ENCODE data around the gene CUEDC1.

Gene CUEDC1

GRCh38 chr17:57902117-57902799 is 53.0 kb downstream of the CUEDC1 start:
- DNase-seq (ENCODE audit: low read depth in 3 of 3, low spot score in 1 of 3) = no peak

GRCh38 chr17:57900991-57901743 is 54.0 kb downstream of the CUEDC1 start:
- DNase-seq (ENCODE audit: low read depth in 3 of 3, low spot score in 1 of 3) = no peak

- no peak for DNase-seq (ENCODE audit: low read depth in 3 of 3, low spot score in 1 of 3)
Measured at GRCh38 chr17:57899822-57900221, 55.4 kb downstream of the CUEDC1 start.

- no peak for DNase-seq (ENCODE audit: low read depth in 3 of 3, low spot score in 1 of 3)
Measured at GRCh38 chr17:57899391-57899790, 55.8 kb downstream of the CUEDC1 start.

GRCh38 chr17:57898487-57899311 is 56.5 kb downstream of the CUEDC1 start:
- DNase-seq (ENCODE audit: low read depth in 3 of 3, low spot score in 1 of 3) = no peak

GRCh38 chr17:57895382-57896060 is 59.7 kb downstream of the CUEDC1 start:
- no peak for DNase-seq (ENCODE audit: low read depth in 3 of 3, low spot score in 1 of 3)

GRCh38 chr17:57894848-57895247 is 60.4 kb downstream of the CUEDC1 start:
- no peak for DNase-seq (ENCODE audit: low read depth in 3 of 3, low spot score in 1 of 3)

GRCh38 chr17:57892820-57893595 is 62.2 kb downstream of the CUEDC1 start:
- no peak for DNase-seq (ENCODE audit: low read depth in 3 of 3, low spot score in 1 of 3)

- peak; percentile 43 to 77 (median 63) for DNase-seq (ENCODE audit: low read depth in 3 of 3, low spot score in 1 of 3)
Measured at GRCh38 chr17:57892146-57892819, 62.9 kb downstream of the CUEDC1 start.

- no peak for DNase-seq (ENCODE audit: low read depth in 3 of 3, low spot score in 1 of 3)
Measured at GRCh38 chr17:57890857-57891232, 64.4 kb downstream of the CUEDC1 start.

GRCh38 chr17:57889892-57890856 is 65.0 kb downstream of the CUEDC1 start:
- no peak for DNase-seq (ENCODE audit: low read depth in 3 of 3, low spot score in 1 of 3)

GRCh38 chr17:57889252-57889651 is 66.0 kb downstream of the CUEDC1 start:
- no peak for DNase-seq (ENCODE audit: low read depth in 3 of 3, low spot score in 1 of 3)

GRCh38 chr17:57888311-57889216 is 66.6 kb downstream of the CUEDC1 start:
- DNase-seq (ENCODE audit: low read depth in 3 of 3, low spot score in 1 of 3) = no peak

- DNase-seq (ENCODE audit: low read depth in 3 of 3, low spot score in 1 of 3) = no peak
Measured at GRCh38 chr17:57887161-57887560, 68.1 kb downstream of the CUEDC1 start.

- no peak for DNase-seq (ENCODE audit: low read depth in 3 of 3, low spot score in 1 of 3)
Measured at GRCh38 chr17:57886020-57886419, 69.2 kb downstream of the CUEDC1 start.

- no peak for DNase-seq (ENCODE audit: low read depth in 3 of 3, low spot score in 1 of 3)
Measured at GRCh38 chr17:57885148-57885915, 69.9 kb downstream of the CUEDC1 start.

- no peak for DNase-seq (ENCODE audit: low read depth in 3 of 3, low spot score in 1 of 3)
Measured at GRCh38 chr17:57881783-57882351, 73.3 kb downstream of the CUEDC1 start.

Data from stimulated activated CD4-positive, alpha-beta T cell treated with anti-CD3 and anti-CD28 coated beads, TNF-alpha, amount 100 ng/mL, for 1 hour (primary cell).